Measurements from ENCODE around the gene KLF17.

Gene KLF17

GRCh38 chr1:44076066-44076465 is 42.6 kb upstream of the KLF17 start:
- no peak for DNase-seq (ENCODE audit: extremely low spot score)
- ChIA-PET CTCF (no interaction called here), POLR2A (no interaction called here)
- no peak for TF ChIP-seq CTCF (IDR thresholded peaks at IDR 0.05; ENCODE audit: control extremely low read depth, extremely low read depth, low read depth, missing control alignments)

GRCh38 chr1:44077421-44077820 is 41.2 kb upstream of the KLF17 start:
- no peak for TF ChIP-seq CTCF (IDR thresholded peaks at IDR 0.05; ENCODE audit: control extremely low read depth, extremely low read depth, low read depth, missing control alignments)
- ChIA-PET CTCF (interaction anchor here (0.7 kb wide), 1 partner anchor 29 kb away, joined by 3 read pairs; no protein-coding TSS in a partner anchor), POLR2A (no interaction called here)
- DNase-seq (ENCODE audit: extremely low spot score) = no peak

GRCh38 chr1:44078104-44078503 is 40.5 kb upstream of the KLF17 start:
- CTCF ChIA-PET = interaction anchor here (0.7 kb wide), 1 partner anchor 30 kb away, joined by 3 read pairs; no protein-coding TSS in a partner anchor
- TF ChIP-seq CTCF (IDR thresholded peaks at IDR 0.05; ENCODE audit: control extremely low read depth, extremely low read depth, low read depth, missing control alignments) = no peak
- POLR2A ChIA-PET = no interaction called here
- DNase-seq (ENCODE audit: extremely low spot score) = no peak

GRCh38 chr1:44079566-44079965 is 39.1 kb upstream of the KLF17 start:
- no peak for TF ChIP-seq CTCF (IDR thresholded peaks at IDR 0.05; ENCODE audit: control extremely low read depth, extremely low read depth, low read depth, missing control alignments)
- DNase-seq (ENCODE audit: extremely low spot score) = no peak
- CTCF ChIA-PET = no interaction called here
- POLR2A ChIA-PET = no interaction called here

- POLR2A ChIA-PET = no interaction called here
- CTCF ChIA-PET = interaction anchor here (1.2 kb wide), 2 partner anchors 37 kb away, joined by 4 read pairs; no protein-coding TSS in a partner anchor
- TF ChIP-seq CTCF (IDR thresholded peaks at IDR 0.05; ENCODE audit: control extremely low read depth, extremely low read depth, low read depth, missing control alignments) = no peak
- DNase-seq (ENCODE audit: extremely low spot score) = no peak
Observed at GRCh38 chr1:44084998-44085675, 33.5 kb upstream of the KLF17 start.

- CTCF ChIA-PET = interaction anchor here (1.1 to 2.1 kb wide), 3 partner anchors 15 to 151 kb away, joined by 3 to 9 read pairs (median 4); no protein-coding TSS in a partner anchor
- no peak for TF ChIP-seq CTCF (IDR thresholded peaks at IDR 0.05; ENCODE audit: control extremely low read depth, extremely low read depth, low read depth, missing control alignments)
- DNase-seq (ENCODE audit: extremely low spot score) = no peak
- POLR2A ChIA-PET = no interaction called here
Observed at GRCh38 chr1:44086692-44087474, 31.7 kb upstream of the KLF17 start.
